Measurements from ENCODE around the gene GOLGA6C.
"Not testable (repeated sequence)": the region's sequence is repeated elsewhere in the genome, so short reads cannot be mapped to it uniquely, and the experiment has no call there.

The GOLGA6C gene

GRCh38 chr15:75249726-75250125, 8.4 kb upstream of the GOLGA6C start:
- no peak overlapping the region for H3K27ac ChIP-seq
- no peaks in the 10 kb centered on the region for H3K9me3 ChIP-seq
- no peak overlapping the region for H3K4me3 ChIP-seq (ENCODE audit: low read depth in 1 of 2, low read length in 1 of 2)
- H3K4me1 ChIP-seq (ENCODE audit: control insufficient read depth in 1 of 2, insufficient read depth in 1 of 2, low read depth in 1 of 2, low read length in 1 of 2): no peaks in the 10 kb centered on the region
- TF ChIP-seq CTCF (IDR thresholded peaks at IDR 0.05): no peak
- H3K27me3 ChIP-seq: peaks cover 23% of the 10 kb centered on the region
- H3K36me3 ChIP-seq: no peaks in the 10 kb centered on the region

GRCh38 chr15:75251343-75251742, 6.8 kb upstream of the GOLGA6C start:
- H3K27ac ChIP-seq; H3K4me3 ChIP-seq (ENCODE audit: low read depth in 1 of 2, low read length in 1 of 2); H3K4me1 ChIP-seq (ENCODE audit: control insufficient read depth in 1 of 2, insufficient read depth in 1 of 2, low read depth in 1 of 2, low read length in 1 of 2); H3K9me3 ChIP-seq; H3K36me3 ChIP-seq: not testable (repeated sequence)
- H3K27me3 ChIP-seq: peaks cover 23% of the 10 kb centered on the region

GRCh38 chr15:75252285-75252684, 5.8 kb upstream of the GOLGA6C start:
- not testable (repeated sequence) for H3K36me3 ChIP-seq; H3K4me3 ChIP-seq (ENCODE audit: low read depth in 1 of 2, low read length in 1 of 2); H3K4me1 ChIP-seq (ENCODE audit: control insufficient read depth in 1 of 2, insufficient read depth in 1 of 2, low read depth in 1 of 2, low read length in 1 of 2); H3K9me3 ChIP-seq; H3K27ac ChIP-seq
- H3K27me3 ChIP-seq: peaks cover 23% of the 10 kb centered on the region

- not testable (repeated sequence) for H3K9me3 ChIP-seq; H3K4me1 ChIP-seq (ENCODE audit: control insufficient read depth in 1 of 2, insufficient read depth in 1 of 2, low read depth in 1 of 2, low read length in 1 of 2); H3K36me3 ChIP-seq; H3K4me3 ChIP-seq (ENCODE audit: low read depth in 1 of 2, low read length in 1 of 2); H3K27ac ChIP-seq; H3K27me3 ChIP-seq
Observed at GRCh38 chr15:75258620-75259343, 648 bp downstream of the GOLGA6C start.

DNA sequence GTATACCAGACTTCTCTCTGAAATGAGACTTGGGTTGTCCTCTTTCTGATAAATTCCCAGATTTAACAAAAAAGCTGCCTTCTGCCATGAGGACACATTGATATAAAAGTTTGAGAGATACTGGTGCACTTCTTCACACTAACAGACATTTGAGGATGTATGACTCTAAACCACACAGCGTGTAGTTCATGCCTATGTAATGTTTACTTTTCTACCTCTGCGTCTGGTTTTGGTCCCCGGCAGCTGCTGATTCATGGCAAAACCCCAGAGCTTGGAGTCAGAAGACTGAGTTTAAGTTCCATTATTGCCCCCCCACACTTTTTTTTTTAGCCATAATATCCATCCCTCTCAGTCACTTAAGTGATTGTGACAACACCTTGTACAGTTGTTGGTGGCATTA, 1.7 kb downstream of the GOLGA6C start:
- H3K36me3 ChIP-seq; H3K4me1 ChIP-seq (ENCODE audit: control insufficient read depth in 1 of 2, insufficient read depth in 1 of 2, low read depth in 1 of 2, low read length in 1 of 2): not testable (repeated sequence)

DNA sequence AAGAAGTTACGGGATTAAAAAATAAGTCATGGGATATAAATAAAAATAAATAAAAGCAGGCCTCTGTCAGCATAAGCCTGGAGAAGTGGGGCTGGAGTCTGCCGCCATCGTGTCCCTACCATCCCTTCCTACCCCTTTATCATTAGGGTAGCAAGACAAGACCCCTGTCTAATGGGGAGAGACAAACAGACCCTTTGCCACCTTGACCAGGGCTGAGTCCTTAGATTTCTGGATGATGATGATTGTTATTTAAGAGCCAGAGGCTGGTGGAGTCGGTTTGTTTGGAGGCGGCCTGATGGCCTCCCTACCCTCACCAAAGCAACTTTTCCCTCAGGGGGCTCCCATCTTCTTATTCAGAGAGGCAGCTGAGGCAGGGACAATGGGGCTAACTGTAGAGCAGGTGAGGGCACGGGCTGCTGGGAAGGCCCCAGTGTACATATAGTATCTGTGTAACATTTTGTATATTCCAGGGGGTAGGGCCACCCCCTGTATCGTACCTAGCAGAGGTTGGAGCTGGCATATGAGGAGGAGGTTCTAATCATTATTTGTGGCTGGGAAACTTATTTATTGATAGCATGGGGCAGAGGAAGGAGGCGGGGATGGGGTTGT, 15.7 kb downstream of the GOLGA6C start:
- not testable (repeated sequence) for H3K4me3 ChIP-seq (ENCODE audit: low read depth in 1 of 2, low read length in 1 of 2); H3K27ac ChIP-seq; H3K4me1 ChIP-seq (ENCODE audit: control insufficient read depth in 1 of 2, insufficient read depth in 1 of 2, low read depth in 1 of 2, low read length in 1 of 2); H3K36me3 ChIP-seq; H3K9me3 ChIP-seq; H3K27me3 ChIP-seq

More for the DNA sequence above, 1.7 kb downstream of the GOLGA6C start:
- not testable (repeated sequence) for H3K27ac ChIP-seq; H3K9me3 ChIP-seq; H3K4me3 ChIP-seq (ENCODE audit: low read depth in 1 of 2, low read length in 1 of 2); H3K27me3 ChIP-seq

GRCh38 chr15:75274509-75275107, 16.5 kb downstream of the GOLGA6C start:
- TF ChIP-seq CTCF (IDR thresholded peaks at IDR 0.05): peak; percentile 56
- not testable (repeated sequence) for H3K4me3 ChIP-seq (ENCODE audit: low read depth in 1 of 2, low read length in 1 of 2); H3K4me1 ChIP-seq (ENCODE audit: control insufficient read depth in 1 of 2, insufficient read depth in 1 of 2, low read depth in 1 of 2, low read length in 1 of 2); H3K9me3 ChIP-seq; H3K27ac ChIP-seq; H3K27me3 ChIP-seq; H3K36me3 ChIP-seq

- not testable (repeated sequence) for H3K27ac ChIP-seq; H3K4me3 ChIP-seq (ENCODE audit: low read depth in 1 of 2, low read length in 1 of 2); H3K9me3 ChIP-seq; H3K4me1 ChIP-seq (ENCODE audit: control insufficient read depth in 1 of 2, insufficient read depth in 1 of 2, low read depth in 1 of 2, low read length in 1 of 2); H3K27me3 ChIP-seq; H3K36me3 ChIP-seq
Observed at GRCh38 chr15:75275617-75276016, 17.5 kb downstream of the GOLGA6C start.

GRCh38 chr15:75278497-75278896, 20.4 kb downstream of the GOLGA6C start:
- not testable (repeated sequence) for H3K27me3 ChIP-seq; H3K4me3 ChIP-seq (ENCODE audit: low read depth in 1 of 2, low read length in 1 of 2); H3K36me3 ChIP-seq; H3K9me3 ChIP-seq; H3K27ac ChIP-seq; H3K4me1 ChIP-seq (ENCODE audit: control insufficient read depth in 1 of 2, insufficient read depth in 1 of 2, low read depth in 1 of 2, low read length in 1 of 2)

GRCh38 chr15:75282572-75282971, 24.4 kb downstream of the GOLGA6C start, which contains the start of gene GOLGA6D:
Gene GOLGA6D, plus strand, starts transcription at chr15:75282835. Its CDS starts 41 bp downstream, at chr15:75282876.
- H3K36me3 ChIP-seq; H3K4me3 ChIP-seq (ENCODE audit: low read depth in 1 of 2, low read length in 1 of 2); H3K27ac ChIP-seq; H3K4me1 ChIP-seq (ENCODE audit: control insufficient read depth in 1 of 2, insufficient read depth in 1 of 2, low read depth in 1 of 2, low read length in 1 of 2); H3K27me3 ChIP-seq; H3K9me3 ChIP-seq: not testable (repeated sequence)

GRCh38 chr15:75284152-75284551, 26.0 kb downstream of the GOLGA6C start:
- not testable (repeated sequence) for H3K9me3 ChIP-seq; H3K4me1 ChIP-seq (ENCODE audit: control insufficient read depth in 1 of 2, insufficient read depth in 1 of 2, low read depth in 1 of 2, low read length in 1 of 2); H3K4me3 ChIP-seq (ENCODE audit: low read depth in 1 of 2, low read length in 1 of 2); H3K27me3 ChIP-seq; H3K27ac ChIP-seq; H3K36me3 ChIP-seq

- H3K4me1 ChIP-seq (ENCODE audit: control insufficient read depth in 1 of 2, insufficient read depth in 1 of 2, low read depth in 1 of 2, low read length in 1 of 2); H3K4me3 ChIP-seq (ENCODE audit: low read depth in 1 of 2, low read length in 1 of 2); H3K36me3 ChIP-seq; H3K27ac ChIP-seq; H3K27me3 ChIP-seq; H3K9me3 ChIP-seq: not testable (repeated sequence)
Observed at GRCh38 chr15:75293660-75294059, 35.5 kb downstream of the GOLGA6C start.

Measured in neutrophil (primary cell).